Muscle layer of duodenum (tissue), 2 donors: ENCODE data around the gene FNDC3B.

Experiments used
- H3K27ac ChIP-seq: one replicate; pipeline ENCODE4 v1.7.0; 2013; ENCODE audit warnings: mild to moderate bottlenecking, low read length
- H3K27me3 ChIP-seq: one replicate; pipeline ENCODE4 v1.7.0; 2013; ENCODE audit warnings: low read depth, mild to moderate bottlenecking, control low read depth, low read length
- H3K36me3 ChIP-seq, 2 donors: one replicate each; pipeline ENCODE4 v1.7.0; 2013; ENCODE audit warnings: low read length in 2 of 2, control low read depth in 1 of 2, mild to moderate bottlenecking in 1 of 2; ENCODE audit not compliant: insufficient read depth in 2 of 2, control insufficient read depth in 1 of 2
- H3K4me1 ChIP-seq, 2 donors: one replicate each; pipeline ENCODE4 v1.7.0; 2013; ENCODE audit warnings: low read length in 2 of 2, mild to moderate bottlenecking in 2 of 2, control low read depth in 1 of 2, moderate library complexity in 1 of 2; ENCODE audit not compliant: insufficient read depth in 2 of 2, control insufficient read depth in 1 of 2
- H3K4me3 ChIP-seq, 2 donors: one replicate each; pipeline ENCODE4 v1.7.0; 2013; ENCODE audit warnings: low read length in 2 of 2, low read depth in 1 of 2, mild to moderate bottlenecking in 1 of 2
- H3K9me3 ChIP-seq, 2 donors: one replicate each; pipeline ENCODE4 v1.7.0; 2013; ENCODE audit warnings: low read length in 2 of 2, control low read depth in 1 of 2, mild to moderate bottlenecking in 1 of 2; ENCODE audit not compliant: control insufficient read depth in 1 of 2
- donor health status: healthy.

The FNDC3B gene

GRCh38 chr3:172342097-172342659 lies 302.8 kb downstream of the FNDC3B start:
- Histone ChIP-seq H3K27me3 (no peaks in the 10 kb centered on the region), H3K4me1 (no peaks in the 10 kb centered on the region), H3K4me3 (no peak overlapping the region), H3K36me3 (peaks cover 59 to 70% of the 10 kb centered on the region in 2 donors), H3K9me3 (no peaks in the 10 kb centered on the region), H3K27ac (no peak overlapping the region)

GRCh38 chr3:172343117-172343516 lies 303.7 kb downstream of the FNDC3B start:
- Histone ChIP-seq H3K27ac (no peak overlapping the region), H3K27me3 (no peaks in the 10 kb centered on the region), H3K4me1 (no peaks in the 10 kb centered on the region), H3K36me3 (peaks cover 65 to 72% of the 10 kb centered on the region in 2 donors), H3K9me3 (no peaks in the 10 kb centered on the region), H3K4me3 (no peak overlapping the region)

DNA sequence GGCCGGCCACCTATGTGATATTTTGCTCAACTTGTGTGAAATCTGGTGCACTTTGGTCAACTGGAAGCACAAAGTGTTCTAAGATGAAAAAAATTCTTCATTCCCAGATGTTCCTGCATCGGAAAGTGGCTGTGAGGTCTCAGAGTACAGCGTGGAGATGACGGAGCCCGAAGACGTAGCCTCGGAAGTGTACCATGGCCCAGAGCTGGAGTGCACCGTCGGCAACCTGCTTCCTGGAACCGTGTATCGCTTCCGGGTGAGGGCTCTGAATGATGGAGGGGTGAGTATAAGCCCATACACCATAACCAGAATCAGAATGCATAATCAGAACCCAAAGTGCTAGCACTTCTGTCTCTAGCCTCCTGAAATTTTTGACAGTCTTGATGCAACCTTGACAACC lies 304.6 kb downstream of the FNDC3B start:
- Histone ChIP-seq H3K9me3 (no peaks in the 10 kb centered on the region), H3K27ac (no peak overlapping the region), H3K4me1 (no peaks in the 10 kb centered on the region), H3K27me3 (no peaks in the 10 kb centered on the region), H3K36me3 (peaks cover 68 to 75% of the 10 kb centered on the region in 2 donors), H3K4me3 (no peak overlapping the region)

- H3K36me3 ChIP-seq, result peaks cover 66 to 75% of the 10 kb centered on the region in 2 donors
- no peaks in the 10 kb centered on the region for H3K27me3 ChIP-seq
Observed at GRCh38 chr3:172346161-172346560, 306.8 kb downstream of the FNDC3B start.

DNA sequence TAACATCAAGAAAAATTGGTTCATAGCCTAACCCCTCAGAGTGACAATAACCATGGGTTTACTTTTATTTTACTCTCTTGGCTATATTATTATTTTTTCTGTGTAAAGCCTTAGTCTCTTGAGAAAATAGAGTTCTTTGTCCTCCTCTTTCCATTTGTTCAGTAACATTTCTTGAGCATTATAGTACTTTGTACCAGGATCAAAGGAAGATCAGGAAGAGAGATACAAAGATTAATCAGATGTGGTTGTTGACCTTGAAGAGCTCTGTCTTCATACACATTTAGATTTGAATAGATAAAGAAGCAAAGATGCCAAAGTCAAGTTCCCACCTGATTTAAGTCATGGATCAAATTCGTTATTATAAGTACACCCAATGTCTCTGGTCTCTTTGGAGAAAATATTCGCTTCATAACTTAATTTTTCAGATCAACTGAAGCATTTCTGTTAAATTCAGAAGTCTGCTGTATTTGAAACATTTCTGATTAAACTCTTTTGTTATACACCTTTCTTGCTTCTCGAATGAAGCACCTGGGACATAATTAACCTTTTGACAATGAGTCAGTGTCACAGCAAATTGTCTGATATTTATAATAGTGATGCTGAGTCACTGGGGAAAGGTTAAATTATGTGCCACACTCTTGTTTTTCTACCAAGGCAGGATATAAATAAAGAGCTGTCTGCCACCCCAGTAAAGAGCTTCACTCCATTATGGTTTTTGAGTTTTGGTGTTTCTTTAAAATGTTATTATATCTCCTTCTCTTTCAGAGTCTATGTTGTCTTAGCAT lies 308.7 kb downstream of the FNDC3B start:
- no peaks in the 10 kb centered on the region for H3K9me3 ChIP-seq
- H3K36me3 ChIP-seq, result peaks cover 63 to 64% of the 10 kb centered on the region in 2 donors
- H3K4me1 ChIP-seq, result no peaks in the 10 kb centered on the region
- H3K27ac ChIP-seq, result no peak overlapping the region
- no peaks in the 10 kb centered on the region for H3K27me3 ChIP-seq
- no peak overlapping the region for H3K4me3 ChIP-seq

More at GRCh38 chr3:172346161-172346560, 306.8 kb downstream of the FNDC3B start:
- Histone ChIP-seq H3K27ac (no peak overlapping the region), H3K4me3 (no peak overlapping the region), H3K4me1 (no peaks in the 10 kb centered on the region), H3K9me3 (no peaks in the 10 kb centered on the region)

DNA sequence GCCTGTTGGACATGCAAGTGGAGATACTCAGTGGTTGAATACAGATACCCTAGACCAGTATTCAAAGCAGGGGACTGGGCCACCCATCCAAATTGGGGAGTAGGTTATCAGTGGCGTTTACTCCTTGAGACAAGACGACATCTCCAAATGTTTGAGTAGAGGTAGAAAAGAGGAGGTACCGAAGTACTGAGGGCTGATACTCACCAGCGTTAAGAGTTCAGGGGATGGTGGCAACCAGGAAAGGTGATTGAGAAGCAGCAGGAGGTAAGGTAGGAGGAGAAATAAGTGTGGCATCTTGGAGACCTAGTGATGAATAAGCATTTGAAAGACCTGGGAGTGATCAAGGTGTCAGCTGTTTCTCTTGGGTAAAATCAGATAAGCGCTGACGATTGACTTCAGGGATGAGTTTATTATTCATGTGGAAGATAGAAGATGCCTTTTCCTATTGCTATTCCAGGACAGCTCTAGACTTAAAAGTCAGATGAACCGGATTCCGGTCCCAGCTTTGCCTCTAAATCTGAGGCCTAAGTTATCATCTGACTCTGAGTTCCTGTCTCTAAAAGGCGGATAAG lies 312.6 kb downstream of the FNDC3B start:
- peaks cover 8 to 12% of the 10 kb centered on the region in 2 donors for H3K4me1 ChIP-seq
- no peaks in the 10 kb centered on the region for H3K27me3 ChIP-seq
- H3K4me3 ChIP-seq, result no peak overlapping the region
- no peaks in the 10 kb centered on the region for H3K9me3 ChIP-seq
- H3K36me3 ChIP-seq, result peaks cover 40 to 53% of the 10 kb centered on the region in 2 donors
- no peak overlapping the region for H3K27ac ChIP-seq

GRCh38 chr3:172352786-172353185 lies 313.4 kb downstream of the FNDC3B start:
- H3K27me3 ChIP-seq, result no peaks in the 10 kb centered on the region
- peaks cover 32 to 45% of the 10 kb centered on the region in 2 donors for H3K36me3 ChIP-seq
- no peak overlapping the region for H3K4me3 ChIP-seq
- H3K27ac ChIP-seq, result no peak overlapping the region
- H3K9me3 ChIP-seq, result no peaks in the 10 kb centered on the region
- H3K4me1 ChIP-seq, result peaks cover 10 to 16% of the 10 kb centered on the region in 2 donors

- Histone ChIP-seq H3K4me1 (peaks cover 11 to 21% of the 10 kb centered on the region in 2 donors), H3K4me3 (no peak overlapping the region), H3K27me3 (no peaks in the 10 kb centered on the region), H3K36me3 (peaks cover 27 to 31% of the 10 kb centered on the region in 2 donors), H3K27ac (no peak overlapping the region), H3K9me3 (no peaks in the 10 kb centered on the region)
Observed at GRCh38 chr3:172354931-172355499, 315.6 kb downstream of the FNDC3B start.

DNA sequence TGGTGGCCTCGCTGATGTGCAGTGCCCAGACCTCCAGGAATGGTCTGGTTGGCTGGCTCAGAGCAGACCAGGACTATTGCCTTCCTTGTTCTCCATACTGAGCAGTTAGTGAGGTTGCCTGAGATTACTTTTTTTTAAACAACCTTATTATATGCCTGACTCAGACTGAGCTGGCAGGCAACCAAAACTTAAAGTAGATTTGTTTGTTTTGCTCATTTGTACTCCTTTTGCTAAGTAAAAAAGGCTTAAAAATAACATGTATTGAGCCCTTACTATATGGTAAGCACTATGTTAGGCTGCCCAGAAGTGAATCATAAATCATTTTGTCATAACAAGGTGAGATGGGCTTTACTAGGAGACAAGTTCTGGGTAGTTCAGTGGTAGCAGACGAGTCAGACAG lies 316.5 kb downstream of the FNDC3B start:
- no peaks in the 10 kb centered on the region for H3K27me3 ChIP-seq
- no peaks in the 10 kb centered on the region for H3K9me3 ChIP-seq
- peaks cover 20 to 31% of the 10 kb centered on the region in 2 donors for H3K36me3 ChIP-seq
- H3K27ac ChIP-seq, result no peak overlapping the region
- H3K4me1 ChIP-seq, result peaks cover 11 to 21% of the 10 kb centered on the region in 2 donors
- no peak overlapping the region for H3K4me3 ChIP-seq

- Histone ChIP-seq H3K9me3 (no peaks in the 10 kb centered on the region), H3K4me1 (peaks cover 11 to 21% of the 10 kb centered on the region in 2 donors), H3K27ac (no peak overlapping the region), H3K4me3 (no peak overlapping the region), H3K36me3 (peaks cover 18 to 30% of the 10 kb centered on the region in 2 donors), H3K27me3 (no peaks in the 10 kb centered on the region)
Observed at GRCh38 chr3:172356427-172356826, 317.0 kb downstream of the FNDC3B start.
